Suppressor macrophage (primary cell): Measurements from ENCODE around the gene C17orf78.
"Not testable (repeated sequence)": the region's sequence is repeated elsewhere in the genome, so short reads cannot be mapped to it uniquely, and the experiment has no call there.

ENCODE experiments used
- DNase-seq, 4 experiments: peaks; one replicate each; pipeline ENCODE4 v3.0.0-alpha.2; 2020 to 2022

C17orf78 gene

GRCh38 chr17:37386462-37386861, 10.7 kb downstream of the C17orf78 start:
- no peak for DNase-seq

- no peak for DNase-seq
Measured at GRCh38 chr17:37388266-37388665, 12.5 kb downstream of the C17orf78 start.

- DNase-seq: no peak
Measured at GRCh38 chr17:37389160-37389559, 13.4 kb downstream of the C17orf78 start.

GRCh38 chr17:37391146-37391545, 15.4 kb downstream of the C17orf78 start:
- no peak for DNase-seq

GRCh38 chr17:37392024-37392590, 16.3 kb downstream of the C17orf78 start:
- DNase-seq: no peak

GRCh38 chr17:37393352-37393751, 17.6 kb downstream of the C17orf78 start:
- DNase-seq: no peak

- no peak for DNase-seq
Measured at GRCh38 chr17:37399265-37399803, 23.5 kb downstream of the C17orf78 start.

- no peak for DNase-seq
Measured at GRCh38 chr17:37400505-37400904, 24.7 kb downstream of the C17orf78 start.

- DNase-seq: not testable (repeated sequence)
Measured at GRCh38 chr17:37405522-37405921, 29.7 kb downstream of the C17orf78 start.

GRCh38 chr17:37405955-37406634, 30.3 kb downstream of the C17orf78 start:
- peak in 1 of 4 experiments; percentile 3 for DNase-seq

GRCh38 chr17:37406635-37407461, 31.1 kb downstream of the C17orf78 start, which contains the start of the genes ACACA and TADA2A:
TSS of gene ACACA (minus strand) at chr17:37406836. CDS start at chr17:37406299, 537 bp downstream.
TSS of gene TADA2A (plus strand) at chr17:37406886. CDS start at chr17:37411366, 4,480 bp downstream.
- peak; percentile 92 to 97 (median 94) for DNase-seq

GRCh38 chr17:37408145-37408479, 32.3 kb downstream of the C17orf78 start:
- DNase-seq: not testable (repeated sequence)

- DNase-seq: no peak
Measured at GRCh38 chr17:37410357-37410756, 34.6 kb downstream of the C17orf78 start.

GRCh38 chr17:37413875-37414519, 38.2 kb downstream of the C17orf78 start:
- DNase-seq: no peak

- no peak for DNase-seq
Measured at GRCh38 chr17:37417852-37418251, 42.1 kb downstream of the C17orf78 start.

- DNase-seq: no peak
Measured at GRCh38 chr17:37422971-37423625, 47.3 kb downstream of the C17orf78 start.

- no peak for DNase-seq
Measured at GRCh38 chr17:37425268-37425667, 49.5 kb downstream of the C17orf78 start.

- no peak for DNase-seq
Measured at GRCh38 chr17:37429039-37429438, 53.3 kb downstream of the C17orf78 start.

GRCh38 chr17:37429453-37429852, 53.7 kb downstream of the C17orf78 start:
- no peak for DNase-seq

- peak in 2 of 4 experiments; percentile 31 to 66 for DNase-seq
Measured at GRCh38 chr17:37430051-37430627, 54.4 kb downstream of the C17orf78 start.

GRCh38 chr17:37432671-37433070, 56.9 kb downstream of the C17orf78 start:
- no peak for DNase-seq

- no peak for DNase-seq
Measured at GRCh38 chr17:37438141-37438540, 62.4 kb downstream of the C17orf78 start.
